Medulla oblongata (tissue), 1 donor: ENCODE results near the gene MYH6.
"Not testable (repeated sequence)": the region's sequence is repeated elsewhere in the genome, so short reads cannot be mapped to it uniquely, and the experiment has no call there.

Experiments
- DNase-seq: peaks from one replicate; pipeline ENCODE4 v3.0.0-alpha.2; 2015; ENCODE audit errors: extremely low spot score

The MYH6 gene

DNA sequence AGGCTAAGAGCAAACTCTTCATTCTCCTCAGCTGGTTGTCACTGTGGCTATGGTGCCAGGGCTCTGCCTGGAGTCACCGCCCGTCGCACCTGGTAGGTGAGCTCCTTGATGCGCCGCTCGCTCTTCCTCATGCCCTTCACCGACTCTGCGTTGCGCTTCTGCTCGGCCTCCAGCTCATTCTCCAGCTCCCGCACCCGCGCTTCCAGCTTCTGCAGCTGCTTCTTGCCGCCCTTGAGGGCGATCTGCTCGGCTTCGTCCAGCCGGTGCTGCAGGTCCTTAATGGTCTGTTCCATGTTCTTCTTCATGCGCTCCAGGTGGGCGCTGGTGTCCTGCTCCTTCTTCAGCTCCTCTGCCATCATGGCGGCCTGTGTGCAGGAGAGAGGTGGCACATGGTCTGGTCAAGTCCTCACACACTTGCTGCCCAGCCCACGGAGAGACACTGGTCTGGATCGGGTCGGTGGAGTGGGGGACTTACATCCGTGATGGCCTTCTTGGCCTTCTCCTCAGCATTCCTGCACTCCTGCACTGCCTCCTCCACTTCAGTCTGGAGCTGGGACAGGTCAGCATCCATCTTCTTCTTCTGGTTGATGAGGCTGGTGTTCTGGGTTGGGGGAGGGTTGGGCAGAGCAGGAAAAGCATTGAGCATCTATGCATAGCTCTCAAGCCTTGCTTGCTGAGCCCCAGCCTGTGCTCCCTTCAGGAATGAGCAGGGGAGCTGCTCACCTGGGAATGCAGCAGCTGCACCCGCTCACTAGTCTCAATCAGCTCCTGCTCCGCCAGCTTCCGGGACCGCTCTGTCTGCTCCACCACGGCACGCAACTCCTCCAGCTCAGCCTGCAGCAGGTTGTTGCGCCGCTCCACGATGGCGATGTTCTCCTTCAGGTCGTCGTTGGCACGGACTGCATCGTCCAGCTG is 7.1 kb upstream of the MYH6 start:
- no peak for DNase-seq

DNA sequence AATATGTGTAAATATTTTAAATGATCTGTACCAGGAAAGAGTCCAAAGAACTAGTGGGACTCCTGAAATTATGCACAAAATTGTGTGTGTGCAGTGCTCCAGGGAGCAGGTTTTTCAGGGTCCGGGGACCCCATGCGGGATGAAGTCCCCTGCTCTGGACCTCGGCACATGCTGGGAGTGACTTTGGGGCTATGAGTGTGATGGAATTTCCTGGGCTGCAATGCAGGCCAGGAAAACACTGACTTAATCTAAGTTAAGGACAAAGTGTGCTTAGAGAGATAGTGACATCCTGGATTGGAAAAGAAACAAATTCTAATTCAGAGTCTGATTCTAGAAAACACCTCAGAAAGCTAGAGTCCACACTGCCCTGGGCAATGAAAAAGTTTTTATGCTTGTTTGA is 6.2 kb upstream of the MYH6 start:
- no peak for DNase-seq

DNA sequence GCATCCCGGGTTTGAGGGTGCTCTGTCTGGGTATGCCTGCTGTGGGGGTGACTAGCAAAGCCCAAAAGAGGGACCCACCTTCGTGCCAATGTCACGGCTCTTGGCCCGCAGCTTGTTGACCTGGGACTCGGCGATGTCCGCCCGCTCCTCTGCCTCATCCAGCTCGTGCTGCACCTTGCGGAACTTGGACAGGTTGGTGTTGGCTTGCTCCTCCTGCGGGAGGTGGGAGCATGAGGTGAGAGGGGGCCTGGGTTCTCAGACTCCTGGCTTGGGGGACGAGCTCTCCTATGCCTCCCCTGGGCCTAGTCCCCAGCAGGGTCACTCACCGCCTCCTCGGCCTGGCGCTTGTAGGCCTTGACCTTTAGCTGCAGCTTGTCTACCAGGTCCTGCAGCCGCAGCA is 5.6 kb upstream of the MYH6 start:
- no peak for DNase-seq

DNA sequence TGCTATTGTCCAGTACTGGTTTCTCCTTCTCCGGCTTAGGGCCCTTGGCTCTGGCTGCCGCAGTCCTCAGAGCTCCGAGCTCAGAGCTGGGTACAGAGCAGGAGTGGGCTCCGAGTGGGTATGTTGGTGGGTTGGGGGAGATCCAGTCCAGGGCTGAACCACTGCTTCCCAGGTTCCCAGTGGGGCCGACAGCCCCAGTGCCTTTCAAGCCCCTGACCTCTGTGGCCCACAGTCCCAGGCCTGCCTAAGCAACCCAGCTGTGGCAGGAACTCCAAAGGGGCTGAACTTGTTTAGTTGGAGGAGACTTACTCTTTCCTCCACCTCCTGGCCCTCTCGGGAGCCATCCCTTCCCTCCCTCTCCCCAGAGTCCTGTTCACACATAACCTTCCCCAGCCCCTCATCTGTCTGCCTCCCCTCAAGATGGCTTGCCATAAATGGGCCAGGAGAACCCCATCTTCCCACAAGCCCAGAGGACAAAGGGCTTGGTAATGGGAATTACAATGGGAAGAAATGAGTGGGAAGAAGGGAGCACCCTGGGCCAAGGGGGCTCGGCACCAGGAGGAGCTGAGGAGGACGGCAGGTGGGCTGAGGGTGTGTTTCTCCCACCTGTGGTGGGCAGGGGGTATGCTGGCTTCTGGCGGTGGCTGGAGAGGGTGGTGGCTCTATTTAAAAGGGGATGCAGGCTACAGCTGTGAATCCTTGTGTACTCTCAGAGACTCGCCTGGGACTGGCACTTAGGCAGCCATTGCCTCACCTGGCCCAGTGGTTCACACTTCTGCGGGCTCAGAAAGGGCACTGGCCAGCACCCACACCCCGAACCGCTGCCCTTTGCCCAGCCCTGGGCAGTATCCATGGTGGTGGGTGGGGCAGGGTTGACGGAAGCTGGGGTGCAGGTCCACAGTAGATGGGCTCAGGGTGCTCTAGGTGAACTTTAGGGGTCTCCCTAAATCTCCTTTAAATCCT is 3.8 kb upstream of the MYH6 start:
- DNase-seq: no peak

DNA sequence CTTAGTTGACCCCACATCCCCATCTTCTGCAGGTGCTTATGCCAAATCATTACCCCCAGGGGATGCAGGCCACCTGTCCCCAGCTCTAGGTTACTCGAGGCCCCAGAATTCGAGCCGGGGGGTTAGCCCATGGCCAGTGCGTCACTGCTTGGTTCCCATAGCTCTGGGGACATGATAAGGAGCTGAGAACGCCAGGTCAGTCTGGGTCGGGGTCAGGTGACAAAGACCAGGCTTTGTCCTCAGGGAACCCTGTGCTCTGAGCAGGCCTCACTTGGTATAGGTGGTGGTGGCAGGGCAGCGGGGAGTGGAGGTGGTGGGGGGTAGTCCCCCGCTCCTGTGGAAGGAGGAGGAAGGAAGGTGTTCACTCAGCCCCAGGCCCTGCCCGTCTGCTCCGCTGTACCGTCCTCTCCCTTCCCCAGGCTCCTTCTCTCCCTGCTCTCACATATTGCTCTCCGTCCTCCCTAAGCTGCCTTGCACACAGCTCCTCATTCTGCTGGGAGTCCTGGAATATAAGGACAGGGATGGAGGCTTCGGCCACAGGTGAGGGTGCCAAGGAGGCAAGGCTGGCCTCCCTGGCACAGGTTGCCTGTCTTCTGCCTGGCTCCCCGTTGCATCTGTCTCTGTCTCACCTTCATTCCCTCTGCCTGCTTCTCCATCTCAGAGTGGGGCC is 2.0 kb upstream of the MYH6 start:
- no peak for DNase-seq

DNA sequence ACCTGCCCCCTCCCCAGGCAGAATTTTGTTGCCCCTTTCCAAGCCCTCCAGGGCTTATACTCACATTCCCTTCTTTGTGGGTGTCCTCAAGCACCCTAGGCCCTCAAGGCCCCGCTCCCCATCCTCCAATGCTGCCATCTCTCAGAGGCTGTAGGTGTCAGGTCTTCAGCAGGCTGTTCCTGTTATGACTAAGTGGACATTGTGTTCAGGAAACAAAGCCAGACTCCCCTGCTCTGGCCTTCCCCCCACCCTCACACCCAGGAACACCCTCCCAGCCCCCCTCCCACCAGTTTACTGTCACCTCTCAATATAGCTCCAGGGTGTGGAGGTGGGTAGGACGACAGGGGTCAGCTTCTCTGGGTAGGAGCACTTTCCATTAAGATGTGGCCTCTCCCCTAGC is 1.4 kb upstream of the MYH6 start:
- no peak for DNase-seq

DNA sequence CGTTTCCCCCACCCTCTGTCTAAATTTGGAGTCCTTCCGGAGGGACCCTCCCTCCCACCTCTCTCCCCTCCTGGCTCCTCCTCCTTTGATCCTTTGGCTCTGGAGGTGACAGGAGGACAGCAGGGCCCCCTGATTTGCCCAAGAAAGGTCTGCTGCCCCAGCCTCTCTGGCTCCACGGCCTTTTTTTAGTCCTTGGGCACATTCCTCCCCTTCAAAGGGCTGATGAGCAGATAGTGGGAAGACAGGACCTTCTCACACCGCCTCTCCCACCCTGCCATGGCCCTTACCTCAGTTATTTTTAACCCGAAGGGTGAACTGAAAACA is 196 bp upstream of the MYH6 start:
- no peak for DNase-seq

DNA sequence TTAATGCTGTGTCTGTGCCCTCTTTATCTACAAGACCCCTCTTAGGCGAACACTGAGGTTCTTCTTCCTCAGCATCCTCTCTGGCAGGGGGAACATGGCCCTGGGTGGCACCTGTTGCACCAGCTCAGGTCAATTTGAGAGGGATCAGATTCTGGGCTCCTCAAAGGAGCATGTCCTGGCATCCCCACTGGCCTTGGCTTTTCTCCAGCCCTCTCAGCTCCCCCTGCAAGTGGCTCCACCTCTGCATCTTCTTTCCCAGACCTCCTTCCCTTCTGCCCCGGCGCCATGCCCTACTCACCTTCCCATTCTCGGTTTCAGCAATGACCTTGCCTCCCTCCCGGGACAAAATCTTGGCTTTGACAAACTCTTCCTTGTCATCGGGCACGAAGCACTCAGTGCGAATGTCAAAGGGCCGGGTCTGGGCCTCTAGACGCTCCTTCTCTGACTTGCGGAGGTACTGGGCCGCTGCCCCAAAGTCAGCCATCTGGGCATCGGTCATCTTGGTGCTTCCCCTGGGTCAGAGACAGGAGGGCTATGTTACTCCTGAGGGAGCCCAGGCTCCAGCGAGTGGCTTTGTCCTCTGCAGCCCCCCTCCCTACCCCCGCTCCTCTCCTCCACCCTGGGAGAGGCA is 1.2 kb downstream of the MYH6 start:
- DNase-seq: no peak

DNA sequence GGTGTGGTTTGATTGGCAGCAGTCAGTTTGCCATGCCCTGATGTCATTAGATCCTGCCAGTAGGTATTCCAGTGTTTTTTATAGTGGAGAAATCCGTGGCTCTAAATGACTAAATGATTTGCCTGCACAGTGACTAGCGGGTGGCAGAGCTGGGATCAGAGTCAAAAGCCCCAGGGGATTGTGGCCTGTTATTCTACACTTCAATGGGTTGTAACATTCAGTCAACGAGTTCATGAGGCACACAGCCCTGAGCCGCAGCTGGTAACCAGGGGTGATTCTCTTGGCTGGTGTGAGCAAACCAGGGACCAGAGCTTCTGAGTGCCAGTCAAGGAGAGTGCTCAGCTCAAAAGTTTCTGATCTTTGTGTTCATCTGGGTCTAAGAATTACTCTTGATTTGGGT is 1.8 kb downstream of the MYH6 start:
- DNase-seq: peak; percentile 60

DNA sequence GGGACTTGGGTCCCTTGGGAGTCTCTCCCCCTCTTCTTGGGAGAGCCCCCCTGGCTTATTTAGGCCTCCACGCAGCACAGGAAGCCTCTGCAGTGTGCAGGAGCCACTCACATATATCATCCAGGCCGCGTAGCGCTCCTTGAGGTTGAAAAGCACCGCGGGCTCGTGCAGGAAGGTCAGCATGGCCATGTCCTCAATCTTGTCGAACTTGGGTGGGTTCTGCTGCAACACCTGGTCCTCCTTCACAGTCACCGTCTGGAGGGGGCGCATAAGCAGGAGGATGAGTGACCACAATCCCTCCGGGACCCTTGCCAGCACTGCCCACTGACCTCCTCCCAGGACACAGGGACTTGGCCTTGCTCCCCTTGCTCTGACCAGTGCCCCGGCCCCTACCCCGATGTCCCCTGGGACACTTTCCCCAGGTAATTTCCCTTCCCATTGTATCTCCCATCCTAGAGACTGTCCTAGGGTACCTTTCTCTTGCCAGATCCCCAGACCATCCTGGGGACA is 2.5 kb downstream of the MYH6 start:
- no peak for DNase-seq

DNA sequence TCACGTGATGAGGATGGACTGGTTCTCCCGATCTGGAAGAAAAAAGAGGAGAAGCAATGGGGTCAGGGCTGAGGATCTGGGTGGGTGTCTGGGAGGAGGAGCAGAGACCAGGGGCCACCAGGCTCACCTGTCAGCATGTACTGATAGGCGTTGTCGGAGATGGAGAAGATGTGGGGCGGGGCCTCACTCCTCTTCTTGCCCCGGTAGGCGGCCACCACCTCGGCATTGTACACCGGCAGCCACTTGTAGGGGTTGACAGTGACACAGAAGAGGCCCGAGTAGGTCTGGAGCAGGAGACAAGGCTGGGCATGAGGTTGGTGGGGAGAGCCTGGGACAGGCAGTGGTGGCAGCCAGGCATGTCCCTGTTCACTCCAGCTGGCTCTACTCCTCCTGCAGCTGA is 3.0 kb downstream of the MYH6 start:
- DNase-seq: no peak

DNA sequence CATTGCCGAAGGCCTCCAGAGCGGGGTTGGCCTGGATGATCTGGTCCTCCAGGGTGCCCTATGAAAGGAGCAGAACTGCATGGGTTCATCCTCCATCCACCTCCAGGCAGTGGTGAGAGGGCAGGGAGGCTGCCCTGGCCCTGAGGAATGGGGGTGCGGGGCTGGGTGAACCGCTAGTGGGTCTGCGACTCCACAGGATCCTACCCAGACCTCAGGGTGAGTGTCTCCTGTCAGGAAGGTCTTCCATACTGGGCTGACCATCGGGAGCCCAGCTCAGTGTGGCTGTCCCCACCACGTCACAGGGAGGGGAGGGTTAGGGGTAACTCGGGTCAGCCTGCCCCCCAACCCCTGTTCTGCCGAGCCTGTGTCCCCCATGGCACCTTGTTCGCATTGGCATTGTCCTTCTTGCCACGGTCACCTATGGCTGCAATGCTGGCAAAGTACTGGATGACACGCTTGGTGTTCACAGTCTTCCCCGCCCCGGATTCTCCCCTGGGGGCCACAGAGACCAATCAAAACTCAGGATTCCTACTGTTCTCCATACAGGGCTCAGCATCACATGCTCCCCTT is 3.7 kb downstream of the MYH6 start:
- DNase-seq: no peak

DNA sequence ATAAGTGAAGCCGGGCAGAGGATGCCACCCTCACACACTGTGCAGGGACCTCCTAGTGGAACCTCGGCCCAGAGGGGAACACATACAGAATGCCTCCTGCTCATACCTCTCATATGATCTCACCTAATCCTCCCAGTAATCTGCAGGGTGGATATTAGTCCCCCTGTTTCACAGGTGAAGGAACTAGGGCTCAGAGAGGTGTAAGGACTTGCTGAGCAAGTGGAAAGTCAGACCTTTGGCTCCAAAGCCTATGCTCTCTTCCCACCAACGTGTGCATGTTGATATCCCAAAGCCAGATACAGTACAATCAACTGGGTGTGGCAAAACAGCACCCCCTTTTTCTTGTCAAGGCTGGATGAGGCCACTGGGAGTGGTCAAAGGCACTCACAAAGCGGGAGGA is 4.2 kb downstream of the MYH6 start:
- no peak for DNase-seq

DNA sequence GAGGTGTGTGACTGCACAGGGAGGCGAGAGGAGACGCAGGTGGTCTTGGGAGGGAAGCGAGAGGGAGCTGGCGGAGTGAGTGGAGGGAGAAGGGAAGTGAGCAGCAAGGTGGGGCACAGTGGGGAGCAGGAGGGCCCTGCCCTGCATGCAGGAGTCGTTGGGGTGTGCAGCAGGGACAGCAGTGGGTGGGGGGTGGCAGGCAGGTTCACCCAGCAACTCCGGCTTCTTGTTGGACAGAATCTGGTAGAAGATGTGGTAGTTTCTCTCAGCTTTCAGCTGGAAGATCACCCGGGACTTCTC is 5.0 kb downstream of the MYH6 start:
- no peak for DNase-seq

DNA sequence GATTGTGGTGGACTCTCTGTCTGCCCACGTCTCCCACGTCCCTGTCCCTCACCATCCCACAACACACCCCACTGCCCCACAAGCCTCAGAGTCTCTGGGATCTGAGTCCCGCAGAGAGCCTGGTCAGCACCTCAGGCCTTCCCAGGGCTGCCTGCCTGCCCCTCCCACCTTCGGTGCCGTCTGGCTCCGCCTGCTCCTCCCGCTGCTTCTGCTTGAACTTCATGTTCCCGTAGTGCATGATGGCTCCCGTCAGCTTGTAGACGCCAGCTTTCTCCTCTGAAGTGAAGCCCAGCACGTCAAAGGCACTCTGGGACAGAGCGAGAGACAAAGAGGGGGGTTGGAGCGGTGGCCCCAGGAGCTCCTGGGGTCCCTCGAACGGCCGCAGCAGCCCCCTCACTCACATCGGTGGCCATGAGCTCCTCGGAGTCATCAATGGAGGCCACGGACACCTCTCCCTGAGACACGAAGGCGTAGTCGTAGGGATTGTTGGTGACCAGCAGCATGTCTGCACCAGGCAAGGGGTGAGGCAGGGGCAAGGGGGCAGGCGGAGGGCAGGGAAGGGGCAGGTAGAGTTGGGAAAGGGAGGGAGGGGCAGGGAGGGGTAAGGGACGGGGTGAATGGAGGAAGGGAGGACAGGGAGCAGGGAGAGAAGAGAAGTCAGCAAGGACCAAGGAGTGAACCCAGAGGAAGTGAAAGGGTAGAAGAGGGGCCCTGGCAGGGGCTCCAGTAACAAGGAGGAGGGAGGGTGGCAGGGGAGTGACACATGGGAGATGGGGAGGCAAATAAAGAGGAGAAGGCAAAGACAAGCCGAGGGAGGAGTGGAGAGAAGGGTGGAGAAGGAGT is 5.6 kb downstream of the MYH6 start:
- DNase-seq: no peak

DNA sequence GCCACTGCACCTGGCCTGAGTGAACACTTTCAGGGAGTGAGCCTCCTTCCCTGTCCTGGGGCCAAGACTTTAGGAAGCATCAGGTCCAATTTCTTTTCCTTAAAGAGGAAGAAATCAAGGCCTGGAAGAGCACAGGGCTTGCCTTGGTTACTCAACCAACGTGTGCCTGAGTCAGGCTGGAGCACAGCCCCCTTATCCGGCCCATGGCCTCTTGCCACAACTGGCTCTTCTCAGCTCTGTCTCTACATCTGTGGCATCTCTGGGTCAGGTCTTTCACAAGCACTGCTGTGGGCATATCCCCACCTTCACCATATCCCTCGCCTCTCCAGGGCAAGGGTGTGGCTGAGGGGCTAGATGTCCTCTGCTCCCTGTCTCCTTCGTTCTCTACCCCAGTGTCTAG is 6.8 kb downstream of the MYH6 start:
- no peak for DNase-seq

DNA sequence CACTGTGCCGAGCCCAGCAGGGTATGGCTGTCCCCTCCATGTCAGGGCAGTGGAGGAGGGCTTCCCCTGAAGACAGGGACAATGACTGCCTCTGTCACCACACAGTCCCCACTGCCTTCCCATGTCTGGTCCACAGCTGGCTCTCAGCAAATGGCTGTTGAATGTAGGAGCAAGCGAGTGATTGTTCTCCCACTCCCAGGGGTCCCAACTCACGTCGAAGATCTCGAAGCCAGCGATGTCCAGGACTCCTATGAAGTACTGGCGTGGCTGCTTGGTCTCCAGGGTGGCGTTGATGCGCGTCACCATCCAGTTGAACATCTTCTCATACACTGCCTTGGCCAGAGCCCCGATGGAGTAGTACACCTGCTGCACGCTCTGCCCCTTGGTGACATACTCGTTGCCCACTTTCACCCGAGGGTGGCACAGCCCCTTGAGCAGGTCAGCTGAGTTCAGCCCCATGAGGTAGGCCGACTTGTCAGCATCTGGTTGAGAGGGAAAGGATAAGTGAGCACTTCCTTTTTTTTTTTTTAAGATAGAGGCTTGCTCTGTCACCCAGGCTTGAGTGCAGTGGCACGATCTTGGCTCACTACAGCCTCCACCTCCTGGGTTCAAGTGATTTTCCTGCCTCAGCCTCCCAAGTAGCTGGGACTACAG is 7.5 kb downstream of the MYH6 start:
- not testable (repeated sequence) for DNase-seq

DNA sequence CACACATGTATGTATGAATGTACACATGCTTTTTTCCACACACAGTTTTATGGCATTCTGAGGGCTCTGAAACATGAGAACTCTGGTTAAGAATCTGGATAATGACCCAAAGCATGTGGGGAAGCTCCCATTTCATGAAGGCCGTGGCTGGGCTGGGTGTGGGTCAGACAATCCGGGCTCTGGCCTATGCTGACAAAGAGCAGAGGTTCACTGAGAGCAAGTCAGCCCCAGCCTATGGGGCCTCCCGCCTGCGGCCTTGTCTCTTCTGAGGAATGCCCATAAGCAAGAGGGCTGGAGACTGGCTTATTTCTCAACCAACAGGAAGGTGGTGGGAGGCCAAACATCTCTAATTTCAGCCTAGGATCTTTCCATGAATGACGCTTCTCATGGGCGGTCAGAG is 8.5 kb downstream of the MYH6 start:
- DNase-seq: no peak

DNA sequence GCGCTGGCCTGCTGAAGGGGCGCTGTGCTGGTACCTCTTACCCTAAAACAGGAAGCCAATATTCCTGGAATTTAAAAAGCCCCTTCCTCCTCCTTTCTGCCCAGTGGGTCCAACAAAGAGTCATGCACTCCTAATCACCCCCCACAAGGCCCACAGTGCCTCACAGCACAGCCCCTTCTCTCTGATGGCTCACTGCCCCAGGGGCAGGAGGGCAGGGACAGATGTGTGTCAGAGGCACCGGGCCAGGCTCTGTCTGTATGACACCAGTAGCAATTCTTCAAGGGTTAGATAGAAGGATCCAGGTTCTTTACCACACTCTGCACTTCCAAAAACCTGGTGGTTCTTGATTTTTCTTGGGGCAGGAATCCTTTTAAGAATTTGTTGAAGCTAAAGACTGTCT is 8.9 kb downstream of the MYH6 start:
- DNase-seq: no peak

DNA sequence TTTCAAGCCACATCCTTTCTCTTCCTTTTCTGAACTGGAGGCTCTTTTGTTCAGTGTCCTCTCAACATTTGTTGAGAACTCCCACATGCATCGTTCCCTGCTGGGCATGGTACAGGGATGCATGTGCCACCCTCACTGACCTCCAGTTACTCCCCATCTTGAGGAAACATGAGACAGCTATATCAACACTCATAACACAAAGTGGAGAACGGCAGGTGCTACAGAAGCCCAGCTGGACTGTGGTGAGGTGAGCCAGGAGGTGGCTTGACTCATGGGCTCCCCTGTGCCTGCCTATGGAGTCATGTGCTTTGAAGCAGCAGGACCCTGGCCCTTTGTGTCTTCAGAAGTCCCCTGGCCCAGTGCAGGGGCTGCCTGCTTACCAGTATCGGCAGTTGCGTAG is 9.7 kb downstream of the MYH6 start:
- no peak for DNase-seq
